ENCODE data around the gene RGPD6. TPM values are rescaled to one million over a fixed set of nuclear protein-coding genes. Genes with fewer than 3 reads are reported as not detected.
A peak's percentile ranks its signal among the peaks of the same experiment; 100 is the strongest.
"Not testable (repeated sequence)": the region's sequence is repeated elsewhere in the genome, so short reads cannot be mapped to it uniquely, and the experiment has no call there.

The RGPD6 gene
- 23.9 TPM for total RNA-seq
- long read RNA-seq, full-length matches to known transcripts = 2 of 14 reads
- long read RNA-seq, partial matches to known transcripts = 4 of 14 reads
- long read RNA-seq, other reads (novel, unspliced or antisense) = 8 of 14 reads

GRCh38 chr2:110576763-110577416 lies at the start of gene RGPD6:
Gene RGPD6 (minus strand): TSS chr2:110577222. CDS start chr2:110577024, 198 bp downstream.
- H3K36me3 ChIP-seq; intact Hi-C loops (cut with DNase I); H3K4me1 ChIP-seq; H3K27ac ChIP-seq; H3K9me3 ChIP-seq; H3K27me3 ChIP-seq (ENCODE audit: low read depth); H3K4me3 ChIP-seq; DNase-seq: not testable (repeated sequence)
- ATAC-seq = peak; percentile 100

DNA sequence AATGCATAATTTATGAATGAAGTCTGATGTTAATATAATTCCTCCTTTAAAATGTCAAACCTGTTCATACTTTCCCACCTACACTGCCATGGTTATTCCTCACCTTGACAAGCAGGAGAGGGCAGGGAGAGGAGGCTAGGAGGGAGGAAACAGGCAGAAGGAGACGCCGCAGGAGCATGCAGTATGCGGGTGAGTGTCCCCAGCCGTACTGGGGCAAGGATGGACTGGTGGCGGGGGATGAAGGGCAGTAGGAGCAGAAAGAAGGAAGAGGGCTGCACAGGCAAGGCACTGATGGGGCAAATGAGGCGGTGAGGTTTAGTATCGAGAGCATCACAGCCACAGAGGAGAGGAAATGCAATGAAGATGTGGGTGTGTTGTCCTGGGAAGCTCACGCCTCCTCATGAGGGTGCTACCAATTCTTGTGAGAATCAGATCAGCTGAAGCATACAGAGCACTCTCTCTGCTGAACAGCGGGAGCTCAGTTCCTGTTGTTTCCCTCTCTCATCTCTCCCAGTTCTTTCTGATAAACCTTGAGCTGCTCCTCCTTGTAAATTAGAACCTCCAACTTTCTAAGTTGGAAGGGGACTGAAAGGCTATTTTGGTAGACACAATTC lies 42.4 kb upstream of the RGPD6 start:
- DNase-seq; H3K36me3 ChIP-seq; H3K27me3 ChIP-seq (ENCODE audit: low read depth); H3K4me3 ChIP-seq; H3K4me1 ChIP-seq; intact Hi-C loops (cut with DNase I); H3K27ac ChIP-seq; H3K9me3 ChIP-seq: not testable (repeated sequence)
- ATAC-seq = peak in 1 of 2 donors; percentile 37

DNA sequence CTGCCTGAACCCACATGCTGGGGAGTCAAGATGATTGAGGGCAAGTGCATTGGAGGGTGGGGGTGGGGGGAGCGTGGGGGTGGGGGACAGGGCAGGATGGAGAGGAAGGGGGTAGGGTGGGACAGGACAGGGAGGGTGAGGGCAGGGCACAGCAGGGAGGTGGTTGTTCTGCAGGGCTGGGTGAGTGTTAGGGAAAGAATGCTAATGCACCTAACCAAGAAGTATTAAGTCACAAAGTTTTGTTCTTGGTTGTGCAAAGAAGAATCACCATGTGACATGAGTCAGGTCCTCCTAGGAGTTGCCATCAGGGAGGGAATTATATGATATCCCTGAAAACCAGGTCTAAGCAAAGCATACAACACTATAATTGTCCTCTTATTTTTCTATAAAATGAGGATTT lies 36.9 kb upstream of the RGPD6 start:
- H3K4me3 ChIP-seq; H3K4me1 ChIP-seq; ATAC-seq; H3K36me3 ChIP-seq; H3K27me3 ChIP-seq (ENCODE audit: low read depth); intact Hi-C loops (cut with DNase I); DNase-seq; H3K27ac ChIP-seq; H3K9me3 ChIP-seq: not testable (repeated sequence)

- ATAC-seq (peak; percentile 66 to 67), DNase-seq (peak; percentile 42)
- H3K4me1 ChIP-seq; H3K27ac ChIP-seq; H3K27me3 ChIP-seq (ENCODE audit: low read depth); H3K36me3 ChIP-seq; intact Hi-C loops (cut with DNase I); H3K4me3 ChIP-seq; H3K9me3 ChIP-seq: not testable (repeated sequence)
Observed at GRCh38 chr2:110610613-110611250, 33.7 kb upstream of the RGPD6 start.

GRCh38 chr2:110609843-110610612 lies 33.0 kb upstream of the RGPD6 start:
- peak; percentile 63 to 65 for ATAC-seq
- H3K36me3 ChIP-seq; H3K4me3 ChIP-seq; H3K27me3 ChIP-seq (ENCODE audit: low read depth); intact Hi-C loops (cut with DNase I); H3K4me1 ChIP-seq; DNase-seq; H3K27ac ChIP-seq; H3K9me3 ChIP-seq: not testable (repeated sequence)

- H3K27ac ChIP-seq, H3K36me3 ChIP-seq, ATAC-seq: not testable (repeated sequence)
Observed at GRCh38 chr2:110608788-110609502, 31.9 kb upstream of the RGPD6 start.

GRCh38 chr2:110605057-110605456 lies 28.0 kb upstream of the RGPD6 start:
- H3K27me3 ChIP-seq (ENCODE audit: low read depth); H3K4me1 ChIP-seq; H3K9me3 ChIP-seq; H3K4me3 ChIP-seq; ATAC-seq; intact Hi-C loops (cut with DNase I); H3K27ac ChIP-seq; H3K36me3 ChIP-seq: not testable (repeated sequence)
- DNase-seq = peak; percentile 24

More at GRCh38 chr2:110608788-110609502, 31.9 kb upstream of the RGPD6 start:
- intact Hi-C loops (cut with DNase I); H3K4me1 ChIP-seq; H3K9me3 ChIP-seq; DNase-seq; H3K4me3 ChIP-seq; H3K27me3 ChIP-seq (ENCODE audit: low read depth): not testable (repeated sequence)

GRCh38 chr2:110603917-110604591 lies 27.0 kb upstream of the RGPD6 start:
- DNase-seq; H3K27ac ChIP-seq; H3K4me1 ChIP-seq; H3K36me3 ChIP-seq; H3K27me3 ChIP-seq (ENCODE audit: low read depth); H3K9me3 ChIP-seq; H3K4me3 ChIP-seq; intact Hi-C loops (cut with DNase I): not testable (repeated sequence)
- ATAC-seq = peak in 1 of 2 donors; percentile 9

- H3K9me3 ChIP-seq; ATAC-seq; H3K4me3 ChIP-seq; intact Hi-C loops (cut with DNase I); H3K27me3 ChIP-seq (ENCODE audit: low read depth); H3K27ac ChIP-seq; H3K36me3 ChIP-seq; H3K4me1 ChIP-seq; DNase-seq: not testable (repeated sequence)
Observed at GRCh38 chr2:110602139-110602538, 25.1 kb upstream of the RGPD6 start.

GRCh38 chr2:110591973-110592372 lies 15.0 kb upstream of the RGPD6 start:
- H3K36me3 ChIP-seq; H3K9me3 ChIP-seq; H3K27ac ChIP-seq; H3K4me1 ChIP-seq; intact Hi-C loops (cut with DNase I); H3K4me3 ChIP-seq; ATAC-seq; DNase-seq; H3K27me3 ChIP-seq (ENCODE audit: low read depth): not testable (repeated sequence)

DNA sequence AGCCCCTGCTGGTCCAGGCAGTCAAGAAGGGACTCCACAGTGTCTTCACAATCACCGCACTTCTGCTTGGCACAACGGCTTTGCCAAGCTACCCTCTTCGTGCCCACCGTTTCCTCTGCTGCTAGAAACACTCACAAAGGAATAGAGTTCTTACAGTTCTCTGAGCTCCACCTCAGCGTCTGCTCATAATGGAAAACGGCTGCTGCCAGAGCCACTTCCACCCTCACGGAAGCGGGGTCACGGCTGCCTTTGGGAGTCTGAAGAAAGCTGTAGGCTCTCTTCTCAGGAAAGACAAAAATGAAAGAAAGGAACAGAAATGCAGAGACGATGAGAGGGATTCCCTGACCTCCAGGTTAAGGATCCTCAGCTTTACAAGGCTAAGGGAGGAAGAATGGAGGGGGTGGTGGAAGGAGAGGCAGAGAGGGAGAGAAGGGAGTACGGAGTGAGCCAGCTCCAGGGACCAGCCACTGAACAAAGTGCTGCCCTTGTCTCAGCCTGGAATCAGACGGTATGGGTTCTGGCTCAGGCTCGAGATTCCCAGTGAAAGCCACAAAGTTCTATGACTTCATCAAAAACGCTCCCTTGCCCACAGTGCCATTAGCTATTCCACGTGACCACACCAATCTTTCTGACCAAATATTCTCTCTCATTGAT lies 12.8 kb upstream of the RGPD6 start:
- H3K4me1 ChIP-seq; H3K36me3 ChIP-seq; H3K27ac ChIP-seq; intact Hi-C loops (cut with DNase I); DNase-seq; H3K9me3 ChIP-seq; H3K27me3 ChIP-seq (ENCODE audit: low read depth); ATAC-seq; H3K4me3 ChIP-seq: not testable (repeated sequence)

GRCh38 chr2:110588520-110588919 lies 11.5 kb upstream of the RGPD6 start:
- intact Hi-C loops (cut with DNase I); H3K4me3 ChIP-seq; ATAC-seq; H3K27me3 ChIP-seq (ENCODE audit: low read depth); DNase-seq; H3K4me1 ChIP-seq; H3K9me3 ChIP-seq; H3K36me3 ChIP-seq; H3K27ac ChIP-seq: not testable (repeated sequence)
